IMR-90 (cell line): ENCODE measurements around the gene LY6G6F. TPM values are rescaled to one million over a fixed set of nuclear protein-coding genes. Genes with fewer than 3 reads are reported as not detected.

ENCODE experiments used
- ATAC-seq: fragments of 200-7000 bp; cut with Tn5 transposase; 2 replicates; pipeline ENCODE4 v1.9.1; 2020; ENCODE audit warnings: low read depth, mild to moderate bottlenecking, moderate library complexity
- BruUV-seq: library from RNA; stranded (reverse); fragments of 400-500 nt; replicated peaks from 2 replicates; lab custom pipeline; 2021; lab: Mats Ljungman, UMichigan
- CTCF ChIA-PET: fragments of 300-600 bp; formaldehyde crosslinking; extraction: SDS; loops from one replicate; lab custom pipeline; 2021; ENCODE audit warnings: antibody characterized with exemption; lab: Yijun Ruan, JAX
- POLR2A ChIA-PET: fragments of 300-600 bp; sonication (Branson Sonifier 250); formaldehyde crosslinking; loops from one replicate; lab custom pipeline; 2022; ENCODE audit warnings: antibody characterized with exemption; ENCODE audit not compliant: unreplicated experiment; lab: Charles Lee
- DNase-seq: peaks from one replicate; pipeline ENCODE4 v3.0.0; 2013
- H2AFZ ChIP-seq: replicated peaks from 2 replicates; pipeline ENCODE3; 2013; ENCODE audit warnings: low read length, mild to moderate bottlenecking; ENCODE audit not compliant: poor library complexity
- H2AK5ac ChIP-seq: 2 replicates; pipeline ENCODE4 v1.6.1; 2013; ENCODE audit warnings: low read depth, low read length, inconsistent platforms
- H2AK9ac ChIP-seq: replicated peaks from 2 replicates; pipeline ENCODE3; 2013; ENCODE audit warnings: mild to moderate bottlenecking, low read depth, low read length, moderate library complexity; ENCODE audit not compliant: poor library complexity
- H2BK120ac ChIP-seq: 2 replicates; pipeline ENCODE4 v1.6.1; 2013; ENCODE audit warnings: low read depth, low read length, inconsistent platforms
- H2BK15ac ChIP-seq: 3 replicates; pipeline ENCODE4 v1.6.1; 2013; ENCODE audit warnings: low read depth, low read length, inconsistent platforms
- H2BK20ac ChIP-seq: 2 replicates; pipeline ENCODE4 v1.6.1; 2013; ENCODE audit warnings: low read depth, mild to moderate bottlenecking, inconsistent platforms, low read length, moderate library complexity
- H2BK5ac ChIP-seq: 2 replicates; pipeline ENCODE4 v1.6.1; 2013; ENCODE audit warnings: mild to moderate bottlenecking, low read depth, low read length, inconsistent platforms; ENCODE audit not compliant: poor library complexity, severe bottlenecking
- H3K14ac ChIP-seq: replicated peaks from 2 replicates; pipeline ENCODE4 v1.6.1; 2013; ENCODE audit warnings: low read depth, low read length, inconsistent platforms
- H3K18ac ChIP-seq: 2 replicates; pipeline ENCODE4 v1.6.1; 2013; ENCODE audit warnings: low read depth, low read length, control low read depth
- H3K23ac ChIP-seq: 2 replicates; pipeline ENCODE4 v1.6.1; 2013; ENCODE audit warnings: low read depth, low read length, inconsistent platforms
- H3K27ac ChIP-seq: 2 replicates; pipeline ENCODE4 v1.5.1; 2013; ENCODE audit warnings: mild to moderate bottlenecking, control low read depth, low read length; ENCODE audit not compliant: insufficient read depth
- H3K27me3 ChIP-seq: 2 replicates; pipeline ENCODE4 v1.6.1; 2013; ENCODE audit warnings: low read length; ENCODE audit not compliant: control insufficient read depth, insufficient read depth
- H3K36me3 ChIP-seq: 2 replicates; pipeline ENCODE4 v1.6.1; 2013; ENCODE audit warnings: low read length, mixed read lengths; ENCODE audit not compliant: control insufficient read depth, insufficient read depth
- H3K4ac ChIP-seq: 2 replicates; pipeline ENCODE4 v1.6.1; 2013; ENCODE audit warnings: low read depth, low read length, inconsistent platforms
- H3K4me1 ChIP-seq: 2 replicates; pipeline ENCODE4 v1.6.1; 2013; ENCODE audit warnings: low read length, mixed read lengths; ENCODE audit not compliant: control insufficient read depth, insufficient read depth
- H3K4me2 ChIP-seq: 2 replicates; pipeline ENCODE4 v1.6.1; 2013; ENCODE audit warnings: low read depth, mild to moderate bottlenecking, control low read depth, low read length, moderate library complexity
- H3K4me3 ChIP-seq: 2 replicates; pipeline ENCODE4 v1.5.1; 2013; ENCODE audit warnings: low read depth, mild to moderate bottlenecking, control low read depth, low read length, moderate library complexity; ENCODE audit not compliant: insufficient read depth
- H3K56ac ChIP-seq: 2 replicates; pipeline ENCODE4 v1.6.1; 2013; ENCODE audit warnings: low read length, inconsistent platforms; ENCODE audit not compliant: insufficient read depth; ENCODE audit errors: extremely low read depth
- H3K79me1 ChIP-seq, 2 experiments: 2 replicates each; pipeline ENCODE4 v1.6.1; 2013; ENCODE audit warnings: low read length in 2 of 2, inconsistent platforms in 1 of 2, low read depth in 1 of 2
- H3K9ac ChIP-seq: 2 replicates; pipeline ENCODE4 v1.6.1; 2013; ENCODE audit warnings: low read depth, low read length, control low read depth
- H3K9me1 ChIP-seq: 2 replicates; pipeline ENCODE4 v1.6.1; 2013; ENCODE audit warnings: low read length, inconsistent platforms; ENCODE audit not compliant: insufficient read depth
- H3K9me3 ChIP-seq: 2 replicates; pipeline ENCODE4 v1.6.1; 2013; ENCODE audit warnings: low read length; ENCODE audit not compliant: control insufficient read depth, insufficient read depth
- H4K20me1 ChIP-seq: 2 replicates; pipeline ENCODE4 v1.6.1; 2013; ENCODE audit warnings: low read length, inconsistent platforms; ENCODE audit not compliant: insufficient read depth
- H4K5ac ChIP-seq: 2 replicates; pipeline ENCODE4 v1.6.1; 2013; ENCODE audit warnings: mild to moderate bottlenecking, low read depth, low read length, control low read depth
- H4K8ac ChIP-seq, 2 experiments: 2 replicates each; pipeline ENCODE4 v1.6.1; 2013; ENCODE audit warnings: low read depth in 2 of 2, low read length in 2 of 2, control low read depth in 1 of 2, inconsistent platforms in 1 of 2
- H4K91ac ChIP-seq: 2 replicates; pipeline ENCODE4 v1.6.1; 2013; ENCODE audit warnings: low read depth, low read length, inconsistent platforms; ENCODE audit not compliant: insufficient read depth
- BHLHE40 ChIP-seq: fragments of 150-350 bp; IDR thresholded peaks from 2 replicates; pipeline ENCODE4 v1.6.1; 2016; ENCODE audit warnings: mild to moderate bottlenecking, low read depth, low read length
- CEBPB ChIP-seq: IDR thresholded peaks from 2 replicates; pipeline ENCODE4 v1.6.1; 2012; ENCODE audit warnings: low read depth, low read length, improper control_type of control experiment
- CHD1 ChIP-seq: IDR thresholded peaks from 2 replicates; pipeline ENCODE4 v1.6.1; 2012; ENCODE audit warnings: low read depth, low read length, improper control_type of control experiment
- CTCF ChIP-seq: conservative IDR thresholded peaks from 2 replicates; pipeline ENCODE4 v1.5.1; 2012; ENCODE audit warnings: mild to moderate bottlenecking, low read depth, low read length, improper control_type of control experiment
- ELK1 ChIP-seq: fragments of 150-350 bp; IDR thresholded peaks from 2 replicates; pipeline ENCODE4 v1.6.1; 2016; ENCODE audit warnings: low read depth, mild to moderate bottlenecking, low read length, moderate library complexity, borderline replicate concordance
- FOS ChIP-seq: fragments of 150-350 bp; IDR thresholded peaks from 2 replicates; pipeline ENCODE4 v1.6.1; 2016; ENCODE audit warnings: low read depth, low read length
- MAFK ChIP-seq: IDR thresholded peaks from 2 replicates; pipeline ENCODE4 v1.6.1; 2012; ENCODE audit warnings: low read depth, low read length, improper control_type of control experiment
- MAZ ChIP-seq: IDR thresholded peaks from 2 replicates; pipeline ENCODE4 v1.6.1; 2012; ENCODE audit warnings: low read depth, mild to moderate bottlenecking, low read length, improper control_type of control experiment, moderate library complexity, borderline replicate concordance
- MXI1 ChIP-seq: IDR thresholded peaks from 2 replicates; pipeline ENCODE4 v1.6.1; 2012; ENCODE audit warnings: low read depth, mild to moderate bottlenecking, low read length, moderate library complexity, borderline replicate concordance
- NFE2L2 ChIP-seq: fragments of 150-350 bp; IDR thresholded peaks from 2 replicates; pipeline ENCODE4 v1.6.1; 2016; ENCODE audit warnings: low read depth, mild to moderate bottlenecking, low read length
- POLR2A ChIP-seq: IDR thresholded peaks from 2 replicates; pipeline ENCODE4 v1.6.1; 2012; ENCODE audit warnings: mild to moderate bottlenecking, low read depth, low read length
- RAD21 ChIP-seq: IDR thresholded peaks from 2 replicates; pipeline ENCODE4 v1.6.1; 2012; ENCODE audit warnings: low read length, improper control_type of control experiment
- RCOR1 ChIP-seq: IDR thresholded peaks from 2 replicates; pipeline ENCODE4 v1.6.1; 2012; ENCODE audit warnings: mild to moderate bottlenecking, low read length, improper control_type of control experiment; ENCODE audit not compliant: insufficient replicate concordance
- RFX5 ChIP-seq: IDR thresholded peaks from 2 replicates; pipeline ENCODE4 v1.8.0; 2012; ENCODE audit warnings: low read depth, mild to moderate bottlenecking, low read length, moderate library complexity
- SMC3 ChIP-seq: fragments of 150-350 bp; IDR thresholded peaks from 2 replicates; pipeline ENCODE4 v1.6.1; 2016; ENCODE audit warnings: low read depth, mild to moderate bottlenecking, antibody characterized with exemption, low read length, moderate library complexity
- WGBS, 2 experiments: methylation state at CpG; one replicate each; pipeline versions ENCODE4 v1.1.5 to v1.1.7; 2013; ENCODE audit warnings: missing lambda C conversion rate in 2 of 2; ENCODE audit not compliant: insufficient read length in 1 of 2; ENCODE audit errors: extremely low coverage in 2 of 2; 5-methylcytosine and 5-hydroxymethylcytosine counted together
- dilution Hi-C: fragments of 300-500 bp; cut with HindIII; formaldehyde crosslinking; loops from one replicate; pipeline ENCODE4 v1.14.3; 2018; ENCODE audit warnings: low sequenced_read_pairs; ENCODE audit not compliant: unreplicated experiment
- in situ Hi-C: fragments of 300-500 bp; cut with MboI; formaldehyde crosslinking; loops from 3 replicates; pipeline ENCODE4 v1.14.3; 2019; ENCODE audit warnings: low sequenced_read_pairs, inconsistent platforms, mixed read lengths
- intact Hi-C: fragments of 100-400 bp; cut with micrococcal nuclease; formaldehyde crosslinking; loops from 2 replicates; pipeline ENCODE4 v1.10.0; 2022
- polyA plus RNA-seq, 3 experiments: library from polyadenylated mRNA; depleted of rRNA; stranded (reverse); fragments of >200 nt; gene quantifications; 2 replicates each; pipeline ENCODE4 v1.2.3, GENCODE V29; 2012; ENCODE audit warnings: low replicate concordance in 1 of 3
- total RNA-seq: library from RNA; depleted of rRNA; stranded (reverse); fragments of >200 nt; gene quantifications from 2 replicates; pipeline ENCODE4 v1.2.3, GENCODE V29; 2012
- TF ChIP-seq, protein P1 (sequence below): fragments of 150-350 bp; IDR thresholded peaks from 2 replicates; pipeline ENCODE4 v1.6.1; 2017; ENCODE audit warnings: mild to moderate bottlenecking, antibody characterized with exemption, low read length, low read depth

LY6G6F gene
- total and polyA plus RNA-seq, 2 of the 4 experiments (the other 2 are of a cell fraction): not detected

DNA sequence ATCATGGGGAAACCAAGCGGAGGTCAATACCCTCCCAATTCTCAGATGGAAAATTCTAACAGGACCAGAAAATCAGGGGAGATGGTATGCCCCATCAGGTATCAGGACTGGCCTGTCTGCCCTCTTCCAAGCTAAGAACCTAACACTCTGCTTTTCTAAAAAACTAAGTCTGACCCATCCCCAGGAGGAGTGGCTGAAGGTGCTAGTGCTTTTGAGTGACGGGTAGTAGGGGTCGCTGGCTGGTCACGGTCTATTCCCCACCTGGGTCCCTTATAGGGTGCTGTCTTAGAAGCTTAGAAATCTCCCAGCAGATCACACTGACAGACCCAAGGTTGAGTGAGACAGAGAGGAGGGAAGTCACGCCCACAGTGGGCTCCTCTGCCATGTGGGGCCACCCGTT is 13.1 kb upstream of the LY6G6F start:
- no peak overlapping the region for H3K56ac ChIP-seq
- H3K27me3 ChIP-seq: no peaks in the 10 kb centered on the region
- 83% methylated on average over 1 of the region's 6 CpGs; no CpG with 5 or more reads in 1 of the 2 experiments for WGBS, 2 experiments
- H3K23ac ChIP-seq: no peak overlapping the region
- no peak overlapping the region for H3K18ac ChIP-seq
- TF ChIP-seq, protein P1, sequence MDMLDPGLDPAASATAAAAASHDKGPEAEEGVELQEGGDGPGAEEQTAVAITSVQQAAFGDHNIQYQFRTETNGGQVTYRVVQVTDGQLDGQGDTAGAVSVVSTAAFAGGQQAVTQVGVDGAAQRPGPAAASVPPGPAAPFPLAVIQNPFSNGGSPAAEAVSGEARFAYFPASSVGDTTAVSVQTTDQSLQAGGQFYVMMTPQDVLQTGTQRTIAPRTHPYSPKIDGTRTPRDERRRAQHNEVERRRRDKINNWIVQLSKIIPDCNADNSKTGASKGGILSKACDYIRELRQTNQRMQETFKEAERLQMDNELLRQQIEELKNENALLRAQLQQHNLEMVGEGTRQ: no peak
- TF ChIP-seq RAD21: no peak
- no peak for TF ChIP-seq RFX5
- no peak for TF ChIP-seq POLR2A
- TF ChIP-seq MAZ: no peak
- no peak for TF ChIP-seq FOS
- TF ChIP-seq MAFK: no peak
- no peak for TF ChIP-seq CEBPB
- TF ChIP-seq SMC3: no peak
- no peak for TF ChIP-seq BHLHE40
- TF ChIP-seq CTCF: no peak
- no peak for TF ChIP-seq CHD1
- no peak for TF ChIP-seq NFE2L2
- TF ChIP-seq ELK1: no peak
- no peak for TF ChIP-seq MXI1
- no peak for TF ChIP-seq RCOR1
- H2BK15ac ChIP-seq: no peak overlapping the region
- no peak overlapping the region for H3K27ac ChIP-seq
- BruUV-seq: no TSS peak
- H2BK5ac ChIP-seq: no peak overlapping the region
- no peak overlapping the region for H4K91ac ChIP-seq
- H3K4ac ChIP-seq: no peak overlapping the region
- peaks cover 63% of the 10 kb centered on the region for H3K36me3 ChIP-seq
- ChIA-PET POLR2A (no interaction called here), CTCF (no interaction called here)
- H3K4me3 ChIP-seq: no peak overlapping the region
- DNase-seq (no peak), ATAC-seq (no peak)
- intact Hi-C loops (no loop called here), dilution Hi-C loops (no loop called here), in situ Hi-C loops (no loop called here)
- H3K9ac ChIP-seq: no peak overlapping the region
- H3K14ac ChIP-seq: no peak overlapping the region
- H2BK120ac ChIP-seq: no peak overlapping the region
- no peak overlapping the region for H2AK5ac ChIP-seq
- H4K20me1 ChIP-seq: 0 out of 2 replicates have a peak, but pooled peaks cover 4% of the 10 kb centered on the region
- H3K4me1 ChIP-seq: no peaks in the 10 kb centered on the region
- no peak overlapping the region for H2AK9ac ChIP-seq
- no peak overlapping the region for H4K5ac ChIP-seq
- H2BK20ac ChIP-seq: no peak overlapping the region
- H2AFZ ChIP-seq: no peak overlapping the region
- H3K9me1 ChIP-seq: no peaks in the 10 kb centered on the region
- peaks cover 4 to 19% of the 10 kb centered on the region in 2 experiments; a peak in 3 of 4 replicates for H3K79me1 ChIP-seq
- no peak overlapping the region for H3K4me2 ChIP-seq
- H4K8ac ChIP-seq: no peak overlapping the region
- no peaks in the 10 kb centered on the region for H3K9me3 ChIP-seq
